HepG2 (cell line): ENCODE results near the gene GPN2. TPM values are rescaled to one million over a fixed set of nuclear protein-coding genes. Genes with fewer than 3 reads are reported as not detected.

ENCODE experiments used
- NFATC3 ChIP-seq: sonication (generic); formaldehyde crosslinking; IDR thresholded peaks from 2 replicates; pipeline ENCODE4 v1.5.1; 2020; ENCODE audit warnings: mild to moderate bottlenecking, missing genetic modification reagents
- NFYC ChIP-seq: IDR thresholded peaks from 2 replicates; pipeline ENCODE4 v1.6.1; 2016; ENCODE audit warnings: missing genetic modification reagents, missing compliant biosample characterization
- PAF1 ChIP-seq: IDR thresholded peaks from 2 replicates; pipeline ENCODE4 v1.6.1; 2016; ENCODE audit warnings: missing genetic modification reagents, missing compliant biosample characterization
- SMYD3 ChIP-seq: sonication (generic); formaldehyde crosslinking; IDR thresholded peaks from 2 replicates; pipeline ENCODE4 v1.8.1; 2023; ENCODE audit warnings: mild to moderate bottlenecking, missing genetic modification reagents
- ZNF280D ChIP-seq: sonication (generic); formaldehyde crosslinking; IDR thresholded peaks from 2 replicates; pipeline ENCODE4 v1.5.1; 2020; ENCODE audit warnings: mild to moderate bottlenecking, missing genetic modification reagents
- ZNF383 ChIP-seq: sonication (generic); formaldehyde crosslinking; IDR thresholded peaks from 2 replicates; pipeline ENCODE4 v1.4.0; 2020; ENCODE audit warnings: missing genetic modification reagents, mild to moderate bottlenecking, borderline replicate concordance
- ZNF460 ChIP-seq: sonication (generic); formaldehyde crosslinking; IDR thresholded peaks from 2 replicates; pipeline ENCODE4 v1.5.1; 2020; ENCODE audit warnings: missing genetic modification reagents, mild to moderate bottlenecking, borderline replicate concordance
- ZNF674 ChIP-seq: sonication (generic); formaldehyde crosslinking; IDR thresholded peaks from 2 replicates; pipeline ENCODE4 v1.5.0; 2020; ENCODE audit warnings: low read depth, mild to moderate bottlenecking, missing genetic modification reagents
- ZNF879 ChIP-seq: sonication (generic); formaldehyde crosslinking; IDR thresholded peaks from 2 replicates; pipeline ENCODE4 v1.8.1; 2023; ENCODE audit warnings: missing genetic modification reagents
- polyA plus RNA-seq, 8 experiments: library from polyadenylated mRNA; depleted of rRNA in 3 of 8; stranded (reverse) in 7 of 8; unstranded in 1 of 8; fragments of >200 nt; fragmentation: Illumina TruSeq in 4 of 8; extraction: Trizol in 4 of 8; gene quantifications; 2 replicates each; pipeline versions ENCODE4 v1.2.1 to v1.2.3, GENCODE V29; 2011 to 2016; ENCODE audit warnings: low read depth in 4 of 8, missing spikeins in 1 of 8, mixed read lengths in 1 of 8; ENCODE audit not compliant: insufficient read depth in 1 of 8
- total RNA-seq, 5 experiments: library from RNA; depleted of rRNA; stranded (reverse); fragments of >200 nt; fragmentation: Illumina TruSeq; extraction: Trizol; gene quantifications; 2 replicates each; pipeline ENCODE4 v1.2.3, GENCODE V29; 2016; ENCODE audit warnings: low read depth in 1 of 5
- TF ChIP-seq, protein P1 (sequence below): sonication (generic); formaldehyde crosslinking; IDR thresholded peaks from 2 replicates; pipeline ENCODE4 v1.8.1; 2023; ENCODE audit warnings: missing genetic modification reagents, inconsistent platforms, borderline replicate concordance
- TF ChIP-seq, protein P2 (sequence below), 2 experiments: sonication (generic) in 1 of 2; formaldehyde crosslinking in 1 of 2; IDR thresholded peaks; 2 replicates each; pipeline versions ENCODE4 v1.5.1 to v1.6.1; 2011 to 2020; ENCODE audit warnings: borderline replicate concordance in 1 of 2, low read depth in 1 of 2, low read length in 1 of 2, mild to moderate bottlenecking in 1 of 2, missing genetic modification reagents in 1 of 2, moderate library complexity in 1 of 2
- TF ChIP-seq, protein P3 (sequence below): sonication (generic); formaldehyde crosslinking; IDR thresholded peaks from 2 replicates; pipeline ENCODE4 v1.4.0; 2020; ENCODE audit warnings: missing genetic modification reagents
- TF ChIP-seq, protein P4 (sequence below): sonication (generic); formaldehyde crosslinking; IDR thresholded peaks from 2 replicates; pipeline ENCODE4 v1.8.0; 2022; ENCODE audit warnings: missing genetic modification reagents, mild to moderate bottlenecking, borderline replicate concordance

The GPN2 gene
- total and polyA plus RNA-seq, 2 of the 13 experiments (the other 11 are each of a cell fraction or from before 2014, with no cell fraction given): 19.3 to 38.9 TPM

GRCh38 chr1:26831546-26832248, 58.4 kb downstream of the GPN2 start (continued):
- TF ChIP-seq SMYD3 (CRISPR knock-in tag) (no peak), PAF1 (CRISPR knock-in tag) (no peak), ZNF383 (CRISPR knock-in tag) (no peak), ZNF879 (CRISPR knock-in tag) (no peak), ZNF674 (CRISPR knock-in tag) (no peak), NFATC3 (CRISPR knock-in tag) (no peak), ZNF280D (CRISPR knock-in tag) (no peak), NFYC (CRISPR knock-in tag) (no peak), ZNF460 (CRISPR knock-in tag) (no peak)
- TF ChIP-seq, protein P1, sequence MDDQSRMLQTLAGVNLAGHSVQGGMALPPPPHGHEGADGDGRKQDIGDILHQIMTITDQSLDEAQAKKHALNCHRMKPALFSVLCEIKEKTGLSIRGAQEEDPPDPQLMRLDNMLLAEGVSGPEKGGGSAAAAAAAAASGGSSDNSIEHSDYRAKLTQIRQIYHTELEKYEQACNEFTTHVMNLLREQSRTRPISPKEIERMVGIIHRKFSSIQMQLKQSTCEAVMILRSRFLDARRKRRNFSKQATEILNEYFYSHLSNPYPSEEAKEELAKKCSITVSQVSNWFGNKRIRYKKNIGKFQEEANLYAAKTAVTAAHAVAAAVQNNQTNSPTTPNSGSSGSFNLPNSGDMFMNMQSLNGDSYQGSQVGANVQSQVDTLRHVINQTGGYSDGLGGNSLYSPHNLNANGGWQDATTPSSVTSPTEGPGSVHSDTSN (CRISPR knock-in tag): no peak
- TF ChIP-seq, protein P2, sequence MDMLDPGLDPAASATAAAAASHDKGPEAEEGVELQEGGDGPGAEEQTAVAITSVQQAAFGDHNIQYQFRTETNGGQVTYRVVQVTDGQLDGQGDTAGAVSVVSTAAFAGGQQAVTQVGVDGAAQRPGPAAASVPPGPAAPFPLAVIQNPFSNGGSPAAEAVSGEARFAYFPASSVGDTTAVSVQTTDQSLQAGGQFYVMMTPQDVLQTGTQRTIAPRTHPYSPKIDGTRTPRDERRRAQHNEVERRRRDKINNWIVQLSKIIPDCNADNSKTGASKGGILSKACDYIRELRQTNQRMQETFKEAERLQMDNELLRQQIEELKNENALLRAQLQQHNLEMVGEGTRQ (IDR thresholded peaks at IDR 0.05; ENCODE audit: low read depth, low read length): no peak
- TF ChIP-seq, protein P2 (CRISPR knock-in tag; IDR thresholded peaks at IDR 0.05; ENCODE audit: borderline replicate concordance): no peak
- TF ChIP-seq, protein P3, sequence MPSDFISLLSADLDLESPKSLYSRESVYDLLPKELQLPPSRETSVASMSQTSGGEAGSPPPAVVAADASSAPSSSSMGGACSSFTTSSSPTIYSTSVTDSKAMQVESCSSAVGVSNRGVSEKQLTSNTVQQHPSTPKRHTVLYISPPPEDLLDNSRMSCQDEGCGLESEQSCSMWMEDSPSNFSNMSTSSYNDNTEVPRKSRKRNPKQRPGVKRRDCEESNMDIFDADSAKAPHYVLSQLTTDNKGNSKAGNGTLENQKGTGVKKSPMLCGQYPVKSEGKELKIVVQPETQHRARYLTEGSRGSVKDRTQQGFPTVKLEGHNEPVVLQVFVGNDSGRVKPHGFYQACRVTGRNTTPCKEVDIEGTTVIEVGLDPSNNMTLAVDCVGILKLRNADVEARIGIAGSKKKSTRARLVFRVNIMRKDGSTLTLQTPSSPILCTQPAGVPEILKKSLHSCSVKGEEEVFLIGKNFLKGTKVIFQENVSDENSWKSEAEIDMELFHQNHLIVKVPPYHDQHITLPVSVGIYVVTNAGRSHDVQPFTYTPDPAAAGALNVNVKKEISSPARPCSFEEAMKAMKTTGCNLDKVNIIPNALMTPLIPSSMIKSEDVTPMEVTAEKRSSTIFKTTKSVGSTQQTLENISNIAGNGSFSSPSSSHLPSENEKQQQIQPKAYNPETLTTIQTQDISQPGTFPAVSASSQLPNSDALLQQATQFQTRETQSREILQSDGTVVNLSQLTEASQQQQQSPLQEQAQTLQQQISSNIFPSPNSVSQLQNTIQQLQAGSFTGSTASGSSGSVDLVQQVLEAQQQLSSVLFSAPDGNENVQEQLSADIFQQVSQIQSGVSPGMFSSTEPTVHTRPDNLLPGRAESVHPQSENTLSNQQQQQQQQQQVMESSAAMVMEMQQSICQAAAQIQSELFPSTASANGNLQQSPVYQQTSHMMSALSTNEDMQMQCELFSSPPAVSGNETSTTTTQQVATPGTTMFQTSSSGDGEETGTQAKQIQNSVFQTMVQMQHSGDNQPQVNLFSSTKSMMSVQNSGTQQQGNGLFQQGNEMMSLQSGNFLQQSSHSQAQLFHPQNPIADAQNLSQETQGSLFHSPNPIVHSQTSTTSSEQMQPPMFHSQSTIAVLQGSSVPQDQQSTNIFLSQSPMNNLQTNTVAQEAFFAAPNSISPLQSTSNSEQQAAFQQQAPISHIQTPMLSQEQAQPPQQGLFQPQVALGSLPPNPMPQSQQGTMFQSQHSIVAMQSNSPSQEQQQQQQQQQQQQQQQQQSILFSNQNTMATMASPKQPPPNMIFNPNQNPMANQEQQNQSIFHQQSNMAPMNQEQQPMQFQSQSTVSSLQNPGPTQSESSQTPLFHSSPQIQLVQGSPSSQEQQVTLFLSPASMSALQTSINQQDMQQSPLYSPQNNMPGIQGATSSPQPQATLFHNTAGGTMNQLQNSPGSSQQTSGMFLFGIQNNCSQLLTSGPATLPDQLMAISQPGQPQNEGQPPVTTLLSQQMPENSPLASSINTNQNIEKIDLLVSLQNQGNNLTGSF (CRISPR knock-in tag): no peak
- TF ChIP-seq, protein P4, sequence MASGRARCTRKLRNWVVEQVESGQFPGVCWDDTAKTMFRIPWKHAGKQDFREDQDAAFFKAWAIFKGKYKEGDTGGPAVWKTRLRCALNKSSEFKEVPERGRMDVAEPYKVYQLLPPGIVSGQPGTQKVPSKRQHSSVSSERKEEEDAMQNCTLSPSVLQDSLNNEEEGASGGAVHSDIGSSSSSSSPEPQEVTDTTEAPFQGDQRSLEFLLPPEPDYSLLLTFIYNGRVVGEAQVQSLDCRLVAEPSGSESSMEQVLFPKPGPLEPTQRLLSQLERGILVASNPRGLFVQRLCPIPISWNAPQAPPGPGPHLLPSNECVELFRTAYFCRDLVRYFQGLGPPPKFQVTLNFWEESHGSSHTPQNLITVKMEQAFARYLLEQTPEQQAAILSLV (CRISPR knock-in tag): no peak
